ENCODE data around the gene ARL8B. TPM values are rescaled to one million over a fixed set of nuclear protein-coding genes. Genes with fewer than 3 reads are reported as not detected.

ARL8B gene
- total and polyA plus RNA-seq, 2 of the 8 experiments (the other 6 are each of a cell fraction or from before 2014, with no cell fraction given), result 14.5 to 27.8 TPM

- no peak for TF ChIP-seq CTBP2 (IDR thresholded peaks at IDR 0.05; ENCODE audit: borderline replicate concordance, insufficient read depth, insufficient read length, low read length)
- TF ChIP-seq KDM1A (IDR thresholded peaks at IDR 0.05; ENCODE audit: borderline replicate concordance, low read length), result no peak
- TF ChIP-seq CTCF (IDR thresholded peaks at IDR 0.05; ENCODE audit: control extremely low read depth in 1 of 3, insufficient read depth in 1 of 3, low read depth in 1 of 3, low read length in 3 of 3), result no peak
- no peak for TF ChIP-seq SP1 (IDR thresholded peaks at IDR 0.05; ENCODE audit: low read depth, low read length)
- TF ChIP-seq E2F6 (IDR thresholded peaks at IDR 0.05), result no peak
- TF ChIP-seq SIRT6 (IDR thresholded peaks at IDR 0.05; ENCODE audit: low read length), result no peak
Observed at GRCh38 chr3:5227812-5228211, 105.7 kb downstream of the ARL8B start (continued).

Measured in H1 (cell line).